CD4-positive, alpha-beta T cell treated with Interleukin-21 for 1 hour (primary cell): ENCODE measurements around the gene C1orf122.

Source experiments
- DNase-seq: peaks from one replicate; pipeline ENCODE4 v3.0.0-alpha.2; 2020

C1orf122 gene

GRCh38 chr1:37802439-37802838 lies 5.2 kb upstream of the C1orf122 start:
- no peak for DNase-seq

GRCh38 chr1:37807220-37807554 lies 403 bp upstream of the C1orf122 start:
- DNase-seq: no peak

- DNase-seq: no peak
These were observed 1.1 kb downstream of the C1orf122 start for GRCh38 chr1:37808369-37809319.

GRCh38 chr1:37809942-37810341 lies 2.4 kb downstream of the C1orf122 start:
- no peak for DNase-seq

- peak; percentile 76 for DNase-seq
These were observed 3.6 kb downstream of the C1orf122 start for GRCh38 chr1:37811027-37811655.

GRCh38 chr1:37813529-37814145 lies 6.0 kb downstream of the C1orf122 start:
- DNase-seq: no peak

GRCh38 chr1:37814252-37814651 lies 6.7 kb downstream of the C1orf122 start:
- DNase-seq: no peak

GRCh38 chr1:37817481-37817880 lies 9.9 kb downstream of the C1orf122 start:
- no peak for DNase-seq

- DNase-seq: no peak
These were observed 13.9 kb downstream of the C1orf122 start for GRCh38 chr1:37821481-37821880.

- no peak for DNase-seq
These were observed 15.6 kb downstream of the C1orf122 start for GRCh38 chr1:37822906-37823815.

GRCh38 chr1:37824001-37824400 lies 16.4 kb downstream of the C1orf122 start:
- DNase-seq: no peak

GRCh38 chr1:37825506-37825905 lies 17.9 kb downstream of the C1orf122 start:
- DNase-seq: no peak

GRCh38 chr1:37828410-37829074 lies 21.0 kb downstream of the C1orf122 start:
- DNase-seq: no peak

- no peak for DNase-seq
These were observed 23.5 kb downstream of the C1orf122 start for GRCh38 chr1:37831109-37831508.

- no peak for DNase-seq
These were observed 24.2 kb downstream of the C1orf122 start for GRCh38 chr1:37831809-37832208.

GRCh38 chr1:37836788-37837187 lies 29.2 kb downstream of the C1orf122 start:
- DNase-seq: no peak

GRCh38 chr1:37839676-37840075 lies 32.1 kb downstream of the C1orf122 start:
- no peak for DNase-seq

- no peak for DNase-seq
These were observed 33.1 kb downstream of the C1orf122 start for GRCh38 chr1:37840711-37841110.

GRCh38 chr1:37841652-37842051 lies 34.1 kb downstream of the C1orf122 start:
- DNase-seq: no peak

GRCh38 chr1:37844536-37844935 lies 36.9 kb downstream of the C1orf122 start:
- DNase-seq: no peak

GRCh38 chr1:37845049-37845646 lies 37.6 kb downstream of the C1orf122 start:
- DNase-seq: no peak

- no peak for DNase-seq
These were observed 38.2 kb downstream of the C1orf122 start for GRCh38 chr1:37845786-37846185.
